Left ventricle myocardium inferior (tissue), 1 donor: ENCODE measurements around the gene PTPRG. TPM values are rescaled to one million over a fixed set of nuclear protein-coding genes. Genes with fewer than 3 reads are reported as not detected.

Experiments
- DNase-seq: peaks from one replicate; pipeline ENCODE4 v3.0.0-alpha.2; 2020
- H3K27ac ChIP-seq: fragments of 200-600 bp; replicated peaks from 2 replicates; pipeline ENCODE4 v1.8.0; 2021
- H3K27me3 ChIP-seq: fragments of 200-600 bp; 2 replicates; pipeline ENCODE4 v1.8.0; 2021; ENCODE audit warnings: low read depth
- H3K36me3 ChIP-seq: fragments of 200-600 bp; 2 replicates; pipeline ENCODE4 v1.8.0; 2021
- H3K4me1 ChIP-seq: fragments of 200-600 bp; 2 replicates; pipeline ENCODE4 v1.8.0; 2021
- H3K4me3 ChIP-seq: fragments of 200-600 bp; 2 replicates; pipeline ENCODE4 v1.8.0; 2021; ENCODE audit warnings: mild to moderate bottlenecking, moderate library complexity
- H3K9me3 ChIP-seq: fragments of 200-600 bp; replicated peaks from 2 replicates; pipeline ENCODE4 v1.8.0; 2021
- intact Hi-C: fragments of 100-400 bp; cut with micrococcal nuclease; formaldehyde crosslinking; loops from one replicate; pipeline ENCODE4 v1.11.0; 2022
- total RNA-seq: library from RNA; stranded (reverse); fragmentation: NEBNext Ultra II Directional; extraction: Animal tissue kit (Norgen Biotek cat#: 25700); gene quantifications from one replicate; pipeline ENCODE4 v1.2.1, GENCODE V29; 2021
- TF ChIP-seq, protein P1 (sequence below): fragments of 200-600 bp; IDR thresholded peaks from 2 replicates; pipeline ENCODE4 v1.8.0; 2021; ENCODE audit warnings: antibody characterized with exemption, mild to moderate bottlenecking, borderline replicate concordance
- donor health status: DM: no; HTN: yes; CAD: no; lungs with severe emphysema.

PTPRG gene
- total RNA-seq, 1 donor from 2014 or later: 29.6 TPM

- TF ChIP-seq, protein P1, sequence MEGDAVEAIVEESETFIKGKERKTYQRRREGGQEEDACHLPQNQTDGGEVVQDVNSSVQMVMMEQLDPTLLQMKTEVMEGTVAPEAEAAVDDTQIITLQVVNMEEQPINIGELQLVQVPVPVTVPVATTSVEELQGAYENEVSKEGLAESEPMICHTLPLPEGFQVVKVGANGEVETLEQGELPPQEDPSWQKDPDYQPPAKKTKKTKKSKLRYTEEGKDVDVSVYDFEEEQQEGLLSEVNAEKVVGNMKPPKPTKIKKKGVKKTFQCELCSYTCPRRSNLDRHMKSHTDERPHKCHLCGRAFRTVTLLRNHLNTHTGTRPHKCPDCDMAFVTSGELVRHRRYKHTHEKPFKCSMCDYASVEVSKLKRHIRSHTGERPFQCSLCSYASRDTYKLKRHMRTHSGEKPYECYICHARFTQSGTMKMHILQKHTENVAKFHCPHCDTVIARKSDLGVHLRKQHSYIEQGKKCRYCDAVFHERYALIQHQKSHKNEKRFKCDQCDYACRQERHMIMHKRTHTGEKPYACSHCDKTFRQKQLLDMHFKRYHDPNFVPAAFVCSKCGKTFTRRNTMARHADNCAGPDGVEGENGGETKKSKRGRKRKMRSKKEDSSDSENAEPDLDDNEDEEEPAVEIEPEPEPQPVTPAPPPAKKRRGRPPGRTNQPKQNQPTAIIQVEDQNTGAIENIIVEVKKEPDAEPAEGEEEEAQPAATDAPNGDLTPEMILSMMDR: no peak
- Histone ChIP-seq H3K4me1 (peaks cover 32% of the 10 kb centered on the region), H3K36me3 (peaks cover 28% of the 10 kb centered on the region), H3K9me3 (no peaks in the 10 kb centered on the region), H3K27me3 (no peaks in the 10 kb centered on the region), H3K27ac (no peak overlapping the region), H3K4me3 (no peak overlapping the region)
- DNase-seq: no peak
- intact Hi-C loops: loop anchor here (5.0 kb wide), 3 partner anchors 262 to 627 kb away; partner anchors contain the start of gene PTPRG
Observed at GRCh38 chr3:62189376-62189698, 628.0 kb downstream of the PTPRG start.

- intact Hi-C loops: no loop called here
- no peak for DNase-seq
- no peaks in the 10 kb centered on the region for H3K27me3 ChIP-seq
- H3K4me3 ChIP-seq: no peak overlapping the region
- no peaks in the 10 kb centered on the region for H3K9me3 ChIP-seq
- H3K4me1 ChIP-seq: peaks cover 13% of the 10 kb centered on the region
- H3K27ac ChIP-seq: no peak overlapping the region
- peaks cover 47% of the 10 kb centered on the region for H3K36me3 ChIP-seq
- TF ChIP-seq, protein P1: no peak
Observed at GRCh38 chr3:62192891-62193290, 631.5 kb downstream of the PTPRG start.

DNA sequence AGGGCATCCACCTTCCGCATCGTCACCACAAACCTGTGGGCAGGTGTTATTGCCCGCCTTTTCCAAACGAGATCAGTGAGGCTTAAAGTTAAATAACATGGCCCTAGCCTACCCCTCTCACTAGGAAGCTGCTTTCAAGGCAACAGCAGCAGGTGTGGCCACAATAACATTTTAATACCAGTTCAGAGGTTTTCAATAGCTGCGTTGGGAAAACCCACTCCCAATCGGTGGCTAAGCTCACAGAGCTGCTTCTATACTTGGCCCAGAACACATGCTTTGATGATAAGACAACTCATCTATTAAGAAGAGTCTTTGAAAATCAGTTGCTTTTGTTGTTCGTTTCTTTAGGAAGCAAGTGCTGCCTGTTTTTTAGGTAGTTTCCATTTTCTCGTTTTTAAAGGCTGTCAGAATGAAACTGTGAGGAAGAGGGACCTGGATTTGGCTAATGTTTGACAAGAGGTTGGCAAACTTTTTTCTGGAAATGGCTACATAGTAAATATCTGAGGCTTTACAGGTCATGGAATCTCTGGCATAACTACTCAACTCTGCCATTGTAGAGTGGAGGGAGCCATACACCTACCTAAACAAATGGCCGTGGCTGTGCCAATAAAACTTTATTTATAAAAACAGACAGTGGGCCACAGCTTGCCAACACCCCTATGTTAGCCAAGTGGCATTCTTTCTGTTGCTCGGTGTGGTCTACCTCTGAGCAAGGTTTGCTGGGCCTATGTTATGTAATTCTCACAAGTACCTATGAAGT lies 632.4 kb downstream of the PTPRG start:
- intact Hi-C loops: no loop called here
- no peak overlapping the region for H3K4me3 ChIP-seq
- H3K36me3 ChIP-seq: peaks cover 47% of the 10 kb centered on the region
- TF ChIP-seq, protein P1: no peak
- H3K4me1 ChIP-seq: peaks cover 4% of the 10 kb centered on the region
- DNase-seq: no peak
- no peaks in the 10 kb centered on the region for H3K9me3 ChIP-seq
- no peak overlapping the region for H3K27ac ChIP-seq
- H3K27me3 ChIP-seq: no peaks in the 10 kb centered on the region

- no peak overlapping the region for H3K27ac ChIP-seq
- H3K4me3 ChIP-seq: no peak overlapping the region
- intact Hi-C loops: no loop called here
- H3K27me3 ChIP-seq: no peaks in the 10 kb centered on the region
- TF ChIP-seq, protein P1: no peak
- no peaks in the 10 kb centered on the region for H3K9me3 ChIP-seq
- no peaks in the 10 kb centered on the region for H3K4me1 ChIP-seq
- peaks cover 42% of the 10 kb centered on the region for H3K36me3 ChIP-seq
- no peak for DNase-seq
Observed at GRCh38 chr3:62197350-62198012, 636.1 kb downstream of the PTPRG start.

GRCh38 chr3:62199126-62199525 lies 637.8 kb downstream of the PTPRG start:
- DNase-seq: no peak
- TF ChIP-seq, protein P1: no peak
- Histone ChIP-seq H3K36me3 (peaks cover 42% of the 10 kb centered on the region), H3K4me1 (no peaks in the 10 kb centered on the region), H3K27me3 (no peaks in the 10 kb centered on the region), H3K9me3 (no peaks in the 10 kb centered on the region), H3K27ac (no peak overlapping the region), H3K4me3 (no peak overlapping the region)
- intact Hi-C loops: no loop called here
